Lung (tissue), 12 donors: ENCODE measurements around the gene TMEM248. TPM values are rescaled to one million over a fixed set of nuclear protein-coding genes. Genes with fewer than 3 reads are reported as not detected.
"Not testable (repeated sequence)": the region's sequence is repeated elsewhere in the genome, so short reads cannot be mapped to it uniquely, and the experiment has no call there.

Experiments
- ATAC-seq: fragments of 200-7000 bp; cut with Tn5 transposase; one replicate; pipeline ENCODE4 v1.9.1; 2020; ENCODE audit warnings: moderate number of reproducible peaks; ENCODE audit not compliant: insufficient read depth, low FRiP score
- DNase-seq, 3 donors: peaks; one replicate each; pipeline ENCODE4 v3.0.0-alpha.2; 2013 to 2017
- H3K27ac ChIP-seq, 2 donors: one replicate each; pipeline ENCODE4 v1.5.1; 2013; ENCODE audit warnings: mild to moderate bottlenecking in 2 of 2, moderate library complexity in 2 of 2, control low read depth in 1 of 2, inconsistent platforms in 1 of 2, low read depth in 1 of 2, low read length in 1 of 2
- H3K27me3 ChIP-seq, 3 donors: one replicate each; pipeline ENCODE4 v1.5.1; 2013; ENCODE audit warnings: low read length in 2 of 3; ENCODE audit not compliant: control insufficient read depth in 3 of 3, insufficient read depth in 3 of 3
- H3K36me3 ChIP-seq, 4 donors: one replicate each; pipeline ENCODE4 v1.5.1; 2013; ENCODE audit warnings: low read length in 4 of 4, mild to moderate bottlenecking in 1 of 4, moderate library complexity in 1 of 4; ENCODE audit not compliant: control insufficient read depth in 4 of 4, insufficient read depth in 4 of 4
- H3K4me1 ChIP-seq, 5 donors: one replicate each; pipeline ENCODE4 v1.5.1; 2013; ENCODE audit warnings: low read length in 5 of 5, mild to moderate bottlenecking in 2 of 5, moderate library complexity in 1 of 5; ENCODE audit not compliant: control insufficient read depth in 5 of 5, insufficient read depth in 5 of 5
- H3K4me3 ChIP-seq: one replicate; pipeline ENCODE4 v1.5.1; 2013; ENCODE audit warnings: mild to moderate bottlenecking, control low read depth, moderate library complexity
- H3K9ac ChIP-seq, 2 donors: one replicate each; pipeline ENCODE4 v1.5.1; 2013; ENCODE audit warnings: low read length in 2 of 2, control low read depth in 1 of 2; ENCODE audit not compliant: insufficient read depth in 1 of 2
- H3K9me3 ChIP-seq, 4 donors: one replicate each; pipeline ENCODE4 v1.5.1; 2013; ENCODE audit warnings: low read length in 3 of 4, mild to moderate bottlenecking in 1 of 4, moderate library complexity in 1 of 4; ENCODE audit not compliant: control insufficient read depth in 4 of 4, insufficient read depth in 3 of 4
- CTCF ChIP-seq: IDR thresholded peaks from 2 replicates; pipeline ENCODE4 v1.5.1; 2012; ENCODE audit warnings: mild to moderate bottlenecking; ENCODE audit errors: control extremely low read depth, extremely low read depth
- WGBS, 2 donors: extraction: QIAGEN DNeasy Blood & Tissue Kit; methylation state at CpG; one replicate each; pipeline ENCODE4 v1.1.7; 2013; 5-methylcytosine and 5-hydroxymethylcytosine counted together
- polyA plus RNA-seq, 2 donors: library from polyadenylated mRNA; stranded (reverse); fragments of 200-250 nt; gene quantifications; one replicate each; pipeline ENCODE4 v1.2.1, GENCODE V29; 2013
- total RNA-seq, 2 donors: library from RNA; depleted of rRNA in 1 of 2; stranded (reverse); fragments of >200 nt in 1 of 2; gene quantifications; one replicate each; pipeline ENCODE4 v1.2.1, GENCODE V29; 2014 to 2021
- donor health status: control.
- donor health status: control.
- donor health status: Bipolar disorder and iron deficiency.
- donor health status: healthy.
- donor health status: DM: yes; HTN: yes; CAD: no.

The TMEM248 gene
- total and polyA plus RNA-seq, 4 donors: 46.0 to 114 (median 63.1) TPM

- no peak overlapping the region for H3K27ac ChIP-seq
- H3K9ac ChIP-seq: no peak overlapping the region
- no peak for ATAC-seq
- peak; percentile 38 to 47 (median 39) for DNase-seq
- no peak overlapping the region for H3K4me3 ChIP-seq
- no peaks in the 10 kb centered on the region for H3K4me1 ChIP-seq
- no peaks in the 10 kb centered on the region for H3K9me3 ChIP-seq
- no peaks in the 10 kb centered on the region for H3K27me3 ChIP-seq
- 35 to 42% methylated on average over 4 of the region's 4 CpGs for WGBS, 2 donors
- H3K36me3 ChIP-seq: peaks cover 0 to 4% (median 1%) of the 10 kb centered on the region in 4 donors
- TF ChIP-seq CTCF: no peak
These were observed 43.4 kb downstream of the TMEM248 start for GRCh38 chr7:66964411-66964810.

- no peak for TF ChIP-seq CTCF
- no peak for DNase-seq
- Histone ChIP-seq H3K9me3 (no peaks in the 10 kb centered on the region), H3K4me3 (no peak overlapping the region), H3K9ac (no peak overlapping the region), H3K36me3 (no peaks in the 10 kb centered on the region), H3K27ac (no peak overlapping the region), H3K4me1 (no peaks in the 10 kb centered on the region), H3K27me3 (no peaks in the 10 kb centered on the region)
- no peak for ATAC-seq
- WGBS, 2 donors: 85 to 90% methylated on average over 6 of the region's 6 CpGs
These were observed 46.0 kb downstream of the TMEM248 start for GRCh38 chr7:66967029-66967428.

- H3K27me3 ChIP-seq, H3K9me3 ChIP-seq, ATAC-seq, DNase-seq, H3K27ac ChIP-seq, H3K9ac ChIP-seq, H3K36me3 ChIP-seq, H3K4me1 ChIP-seq, H3K4me3 ChIP-seq: not testable (repeated sequence)
- WGBS, 2 donors: 95% methylated on average over 5 of the region's 5 CpGs
These were observed 48.0 kb downstream of the TMEM248 start for GRCh38 chr7:66969001-66969400.

GRCh38 chr7:66970310-66970709 is 49.3 kb downstream of the TMEM248 start:
- 83 to 85% methylated on average over 5 of the region's 5 CpGs for WGBS, 2 donors
- H3K36me3 ChIP-seq: no peaks in the 10 kb centered on the region
- no peak for DNase-seq

More at GRCh38 chr7:66970310-66970709, 49.3 kb downstream of the TMEM248 start:
- Histone ChIP-seq H3K27me3 (no peaks in the 10 kb centered on the region), H3K4me1 (no peaks in the 10 kb centered on the region), H3K9ac (no peak overlapping the region), H3K4me3 (no peak overlapping the region), H3K9me3 (no peaks in the 10 kb centered on the region), H3K27ac (no peak overlapping the region)
- no peak for TF ChIP-seq CTCF
- ATAC-seq: no peak
